ENCODE measurements around the gene EEF1AKMT1.
"Not testable (repeated sequence)": the region's sequence is repeated elsewhere in the genome, so short reads cannot be mapped to it uniquely, and the experiment has no call there.

EEF1AKMT1 gene

DNA sequence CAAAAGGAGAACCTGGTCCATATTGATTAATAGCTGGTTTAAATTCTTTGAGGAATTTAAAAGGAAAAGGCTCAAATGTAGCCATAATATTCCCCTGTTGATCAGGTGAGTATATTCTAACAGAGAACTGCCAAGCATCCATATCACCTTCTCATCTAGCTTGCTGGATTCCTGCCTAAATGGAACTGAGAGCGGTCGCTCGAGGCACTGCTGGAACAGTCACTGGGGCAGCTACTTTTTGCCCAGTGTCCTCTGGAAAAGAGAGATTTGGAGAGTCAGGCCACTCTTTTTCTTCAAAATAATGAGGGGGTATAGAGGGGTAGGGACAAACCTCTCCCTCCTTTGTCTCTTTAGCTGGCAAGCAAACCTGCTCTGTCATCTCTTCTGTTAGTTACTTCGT is 89.7 kb downstream of the EEF1AKMT1 start:
- TF ChIP-seq, protein P1, sequence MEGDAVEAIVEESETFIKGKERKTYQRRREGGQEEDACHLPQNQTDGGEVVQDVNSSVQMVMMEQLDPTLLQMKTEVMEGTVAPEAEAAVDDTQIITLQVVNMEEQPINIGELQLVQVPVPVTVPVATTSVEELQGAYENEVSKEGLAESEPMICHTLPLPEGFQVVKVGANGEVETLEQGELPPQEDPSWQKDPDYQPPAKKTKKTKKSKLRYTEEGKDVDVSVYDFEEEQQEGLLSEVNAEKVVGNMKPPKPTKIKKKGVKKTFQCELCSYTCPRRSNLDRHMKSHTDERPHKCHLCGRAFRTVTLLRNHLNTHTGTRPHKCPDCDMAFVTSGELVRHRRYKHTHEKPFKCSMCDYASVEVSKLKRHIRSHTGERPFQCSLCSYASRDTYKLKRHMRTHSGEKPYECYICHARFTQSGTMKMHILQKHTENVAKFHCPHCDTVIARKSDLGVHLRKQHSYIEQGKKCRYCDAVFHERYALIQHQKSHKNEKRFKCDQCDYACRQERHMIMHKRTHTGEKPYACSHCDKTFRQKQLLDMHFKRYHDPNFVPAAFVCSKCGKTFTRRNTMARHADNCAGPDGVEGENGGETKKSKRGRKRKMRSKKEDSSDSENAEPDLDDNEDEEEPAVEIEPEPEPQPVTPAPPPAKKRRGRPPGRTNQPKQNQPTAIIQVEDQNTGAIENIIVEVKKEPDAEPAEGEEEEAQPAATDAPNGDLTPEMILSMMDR (IDR thresholded peaks at IDR 0.05; ENCODE audit: low read depth, low read length): no peak
- H3K4me3 ChIP-seq (replicated peaks in 1 of 2; ENCODE audit: low read depth in 2 of 2, low read length in 2 of 2): no peak overlapping the region
- DNase-seq (ENCODE audit: low read depth in 2 of 2): no peak

DNA sequence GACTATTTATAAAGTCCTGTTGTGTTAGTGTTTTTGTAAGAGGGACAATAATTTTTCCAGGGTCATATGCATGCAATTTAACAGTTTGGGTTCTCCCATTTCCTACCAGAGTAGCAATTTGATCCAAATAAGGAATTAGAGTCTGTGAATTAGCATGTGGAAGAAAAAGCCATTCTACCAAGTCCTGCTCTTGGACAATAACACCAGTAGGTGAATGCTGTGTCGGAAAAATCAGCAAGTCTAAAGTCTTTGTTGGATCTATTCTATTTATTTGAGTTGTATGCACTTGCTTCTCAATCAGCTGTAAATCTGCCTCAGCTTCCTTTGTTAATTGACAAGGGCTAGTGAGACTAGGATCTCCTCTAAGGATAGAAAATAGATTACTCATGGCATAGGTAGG is 91.7 kb downstream of the EEF1AKMT1 start:
- no peak overlapping the region for H3K4me3 ChIP-seq (replicated peaks in 1 of 2; ENCODE audit: low read depth in 2 of 2, low read length in 2 of 2)
- TF ChIP-seq, protein P1 (IDR thresholded peaks at IDR 0.05; ENCODE audit: low read depth, low read length): no peak
- DNase-seq (ENCODE audit: low read depth in 2 of 2): no peak

DNA sequence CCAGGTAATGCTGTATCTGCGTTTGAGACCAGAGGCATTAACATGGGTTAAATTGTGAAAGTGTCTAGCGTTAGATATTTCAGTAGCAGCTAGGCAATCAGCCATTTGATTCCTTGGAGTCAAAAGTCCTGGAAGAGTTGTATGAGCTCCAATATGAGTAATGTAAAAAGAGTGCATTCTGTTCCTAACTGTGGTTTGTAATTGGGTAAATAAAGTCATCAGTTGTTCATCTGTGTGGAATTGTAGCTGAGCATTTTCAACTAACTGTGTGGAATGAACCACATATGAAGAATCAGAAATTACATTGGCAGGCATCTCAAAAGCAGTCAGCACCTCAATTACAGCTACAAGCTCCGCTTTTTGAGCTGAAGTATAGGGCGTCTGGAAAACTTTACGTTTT is 92.3 kb downstream of the EEF1AKMT1 start:
- peak; percentile 62 to 63 for DNase-seq (ENCODE audit: low read depth in 2 of 2)
- not testable (repeated sequence) for H3K4me3 ChIP-seq (replicated peaks in 1 of 2; ENCODE audit: low read depth in 2 of 2, low read length in 2 of 2)

DNA sequence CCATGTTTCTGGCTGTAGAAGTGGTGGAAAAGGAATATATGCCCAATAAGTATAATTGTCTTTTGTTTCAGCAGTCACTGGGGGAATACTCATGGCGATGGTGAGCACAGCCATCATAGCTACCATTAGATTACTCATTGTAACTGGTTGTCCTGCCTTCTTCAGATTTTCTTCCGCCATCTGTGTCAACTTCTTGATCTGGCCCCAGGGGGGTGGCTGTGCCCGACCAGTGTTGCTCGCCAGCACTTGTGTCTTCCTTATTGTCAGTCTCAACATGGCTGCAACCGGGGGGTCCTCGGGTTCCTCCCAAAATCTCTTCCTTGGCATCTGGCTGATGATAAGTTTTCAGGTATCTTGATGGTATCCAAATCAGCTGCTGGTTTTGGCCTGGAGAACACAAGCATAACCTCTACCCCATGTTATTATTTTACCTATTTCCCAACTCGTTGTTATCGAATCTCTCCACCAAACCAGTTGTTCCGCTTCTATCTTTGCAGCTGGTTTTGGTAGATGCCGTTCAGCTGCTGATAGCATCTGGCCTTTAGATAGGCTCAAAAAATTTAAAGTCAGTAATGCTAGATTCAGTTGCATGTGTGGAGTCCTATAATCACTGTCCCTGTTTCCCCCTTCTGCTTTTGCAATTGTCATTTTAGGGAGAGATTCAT is 93.2 kb downstream of the EEF1AKMT1 start:
- H3K4me3 ChIP-seq (replicated peaks in 1 of 2; ENCODE audit: low read depth in 2 of 2, low read length in 2 of 2): no peak overlapping the region
- DNase-seq (ENCODE audit: low read depth in 2 of 2): no peak
- TF ChIP-seq, protein P1 (IDR thresholded peaks at IDR 0.05; ENCODE audit: low read depth, low read length): no peak

DNA sequence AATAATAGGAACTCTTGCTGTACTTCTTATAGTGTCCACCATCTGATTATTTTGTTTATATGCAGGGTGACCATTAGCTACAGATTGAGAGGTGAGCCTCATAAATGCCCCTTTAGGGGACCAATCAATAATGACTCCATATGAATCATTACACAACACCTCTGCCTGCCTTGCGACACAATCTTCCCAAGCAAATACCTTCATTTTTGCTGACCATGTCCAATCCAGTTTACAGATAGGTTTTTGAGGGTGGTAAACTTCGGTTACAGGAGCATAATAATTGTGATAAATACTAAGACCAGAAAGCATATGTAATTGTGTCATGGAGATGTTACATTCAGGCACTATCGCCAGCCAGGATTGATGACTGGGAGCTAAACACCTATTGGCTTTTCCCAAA is 93.9 kb downstream of the EEF1AKMT1 start:
- TF ChIP-seq, protein P1 (IDR thresholded peaks at IDR 0.05; ENCODE audit: low read depth, low read length): no peak
- DNase-seq (ENCODE audit: low read depth in 2 of 2): no peak
- no peak overlapping the region for H3K4me3 ChIP-seq (replicated peaks in 1 of 2; ENCODE audit: low read depth in 2 of 2, low read length in 2 of 2)
